IMR-90 (cell line): ENCODE data around the gene SIGLEC9. TPM values are rescaled to one million over a fixed set of nuclear protein-coding genes. Genes with fewer than 3 reads are reported as not detected.

Experiments
- ATAC-seq: fragments of 200-7000 bp; cut with Tn5 transposase; 2 replicates; pipeline ENCODE4 v1.9.1; 2020; ENCODE audit warnings: low read depth, mild to moderate bottlenecking, moderate library complexity
- BruUV-seq: library from RNA; stranded (reverse); fragments of 400-500 nt; replicated peaks from 2 replicates; lab custom pipeline; 2021; lab: Mats Ljungman, UMichigan
- CTCF ChIA-PET: fragments of 300-600 bp; formaldehyde crosslinking; extraction: SDS; loops from one replicate; lab custom pipeline; 2021; ENCODE audit warnings: antibody characterized with exemption; lab: Yijun Ruan, JAX
- POLR2A ChIA-PET: fragments of 300-600 bp; sonication (Branson Sonifier 250); formaldehyde crosslinking; loops from one replicate; lab custom pipeline; 2022; ENCODE audit warnings: antibody characterized with exemption; ENCODE audit not compliant: unreplicated experiment; lab: Charles Lee
- DNase-seq: peaks from one replicate; pipeline ENCODE4 v3.0.0; 2013
- H2AFZ ChIP-seq: replicated peaks from 2 replicates; pipeline ENCODE3; 2013; ENCODE audit warnings: low read length, mild to moderate bottlenecking; ENCODE audit not compliant: poor library complexity
- H2AK5ac ChIP-seq: 2 replicates; pipeline ENCODE4 v1.6.1; 2013; ENCODE audit warnings: low read depth, low read length, inconsistent platforms
- H2AK9ac ChIP-seq: replicated peaks from 2 replicates; pipeline ENCODE3; 2013; ENCODE audit warnings: mild to moderate bottlenecking, low read depth, low read length, moderate library complexity; ENCODE audit not compliant: poor library complexity
- H2BK120ac ChIP-seq: 2 replicates; pipeline ENCODE4 v1.6.1; 2013; ENCODE audit warnings: low read depth, low read length, inconsistent platforms
- H2BK15ac ChIP-seq: 3 replicates; pipeline ENCODE4 v1.6.1; 2013; ENCODE audit warnings: low read depth, low read length, inconsistent platforms
- H2BK20ac ChIP-seq: 2 replicates; pipeline ENCODE4 v1.6.1; 2013; ENCODE audit warnings: low read depth, mild to moderate bottlenecking, inconsistent platforms, low read length, moderate library complexity
- H2BK5ac ChIP-seq: 2 replicates; pipeline ENCODE4 v1.6.1; 2013; ENCODE audit warnings: mild to moderate bottlenecking, low read depth, low read length, inconsistent platforms; ENCODE audit not compliant: poor library complexity, severe bottlenecking
- H3K14ac ChIP-seq: replicated peaks from 2 replicates; pipeline ENCODE4 v1.6.1; 2013; ENCODE audit warnings: low read depth, low read length, inconsistent platforms
- H3K18ac ChIP-seq: 2 replicates; pipeline ENCODE4 v1.6.1; 2013; ENCODE audit warnings: low read depth, low read length, control low read depth
- H3K23ac ChIP-seq: 2 replicates; pipeline ENCODE4 v1.6.1; 2013; ENCODE audit warnings: low read depth, low read length, inconsistent platforms
- H3K27ac ChIP-seq: 2 replicates; pipeline ENCODE4 v1.5.1; 2013; ENCODE audit warnings: mild to moderate bottlenecking, control low read depth, low read length; ENCODE audit not compliant: insufficient read depth
- H3K27me3 ChIP-seq: 2 replicates; pipeline ENCODE4 v1.6.1; 2013; ENCODE audit warnings: low read length; ENCODE audit not compliant: control insufficient read depth, insufficient read depth
- H3K36me3 ChIP-seq: 2 replicates; pipeline ENCODE4 v1.6.1; 2013; ENCODE audit warnings: low read length, mixed read lengths; ENCODE audit not compliant: control insufficient read depth, insufficient read depth
- H3K4ac ChIP-seq: 2 replicates; pipeline ENCODE4 v1.6.1; 2013; ENCODE audit warnings: low read depth, low read length, inconsistent platforms
- H3K4me1 ChIP-seq: 2 replicates; pipeline ENCODE4 v1.6.1; 2013; ENCODE audit warnings: low read length, mixed read lengths; ENCODE audit not compliant: control insufficient read depth, insufficient read depth
- H3K4me2 ChIP-seq: 2 replicates; pipeline ENCODE4 v1.6.1; 2013; ENCODE audit warnings: low read depth, mild to moderate bottlenecking, control low read depth, low read length, moderate library complexity
- H3K4me3 ChIP-seq: 2 replicates; pipeline ENCODE4 v1.5.1; 2013; ENCODE audit warnings: low read depth, mild to moderate bottlenecking, control low read depth, low read length, moderate library complexity; ENCODE audit not compliant: insufficient read depth
- H3K56ac ChIP-seq: 2 replicates; pipeline ENCODE4 v1.6.1; 2013; ENCODE audit warnings: low read length, inconsistent platforms; ENCODE audit not compliant: insufficient read depth; ENCODE audit errors: extremely low read depth
- H3K79me1 ChIP-seq, 2 experiments: 2 replicates each; pipeline ENCODE4 v1.6.1; 2013; ENCODE audit warnings: low read length in 2 of 2, inconsistent platforms in 1 of 2, low read depth in 1 of 2
- H3K9ac ChIP-seq: 2 replicates; pipeline ENCODE4 v1.6.1; 2013; ENCODE audit warnings: low read depth, low read length, control low read depth
- H3K9me1 ChIP-seq: 2 replicates; pipeline ENCODE4 v1.6.1; 2013; ENCODE audit warnings: low read length, inconsistent platforms; ENCODE audit not compliant: insufficient read depth
- H3K9me3 ChIP-seq: 2 replicates; pipeline ENCODE4 v1.6.1; 2013; ENCODE audit warnings: low read length; ENCODE audit not compliant: control insufficient read depth, insufficient read depth
- H4K20me1 ChIP-seq: 2 replicates; pipeline ENCODE4 v1.6.1; 2013; ENCODE audit warnings: low read length, inconsistent platforms; ENCODE audit not compliant: insufficient read depth
- H4K5ac ChIP-seq: 2 replicates; pipeline ENCODE4 v1.6.1; 2013; ENCODE audit warnings: mild to moderate bottlenecking, low read depth, low read length, control low read depth
- H4K8ac ChIP-seq, 2 experiments: 2 replicates each; pipeline ENCODE4 v1.6.1; 2013; ENCODE audit warnings: low read depth in 2 of 2, low read length in 2 of 2, control low read depth in 1 of 2, inconsistent platforms in 1 of 2
- H4K91ac ChIP-seq: 2 replicates; pipeline ENCODE4 v1.6.1; 2013; ENCODE audit warnings: low read depth, low read length, inconsistent platforms; ENCODE audit not compliant: insufficient read depth
- BHLHE40 ChIP-seq: fragments of 150-350 bp; IDR thresholded peaks from 2 replicates; pipeline ENCODE4 v1.6.1; 2016; ENCODE audit warnings: mild to moderate bottlenecking, low read depth, low read length
- CEBPB ChIP-seq: IDR thresholded peaks from 2 replicates; pipeline ENCODE4 v1.6.1; 2012; ENCODE audit warnings: low read depth, low read length, improper control_type of control experiment
- CTCF ChIP-seq: conservative IDR thresholded peaks from 2 replicates; pipeline ENCODE4 v1.5.1; 2012; ENCODE audit warnings: mild to moderate bottlenecking, low read depth, low read length, improper control_type of control experiment
- ELK1 ChIP-seq: fragments of 150-350 bp; IDR thresholded peaks from 2 replicates; pipeline ENCODE4 v1.6.1; 2016; ENCODE audit warnings: low read depth, mild to moderate bottlenecking, low read length, moderate library complexity, borderline replicate concordance
- FOS ChIP-seq: fragments of 150-350 bp; IDR thresholded peaks from 2 replicates; pipeline ENCODE4 v1.6.1; 2016; ENCODE audit warnings: low read depth, low read length
- MAFK ChIP-seq: IDR thresholded peaks from 2 replicates; pipeline ENCODE4 v1.6.1; 2012; ENCODE audit warnings: low read depth, low read length, improper control_type of control experiment
- MAZ ChIP-seq: IDR thresholded peaks from 2 replicates; pipeline ENCODE4 v1.6.1; 2012; ENCODE audit warnings: low read depth, mild to moderate bottlenecking, low read length, improper control_type of control experiment, moderate library complexity, borderline replicate concordance
- NFE2L2 ChIP-seq: fragments of 150-350 bp; IDR thresholded peaks from 2 replicates; pipeline ENCODE4 v1.6.1; 2016; ENCODE audit warnings: low read depth, mild to moderate bottlenecking, low read length
- POLR2A ChIP-seq: IDR thresholded peaks from 2 replicates; pipeline ENCODE4 v1.6.1; 2012; ENCODE audit warnings: mild to moderate bottlenecking, low read depth, low read length
- RAD21 ChIP-seq: IDR thresholded peaks from 2 replicates; pipeline ENCODE4 v1.6.1; 2012; ENCODE audit warnings: low read length, improper control_type of control experiment
- RCOR1 ChIP-seq: IDR thresholded peaks from 2 replicates; pipeline ENCODE4 v1.6.1; 2012; ENCODE audit warnings: mild to moderate bottlenecking, low read length, improper control_type of control experiment; ENCODE audit not compliant: insufficient replicate concordance
- RFX5 ChIP-seq: IDR thresholded peaks from 2 replicates; pipeline ENCODE4 v1.8.0; 2012; ENCODE audit warnings: low read depth, mild to moderate bottlenecking, low read length, moderate library complexity
- SMC3 ChIP-seq: fragments of 150-350 bp; IDR thresholded peaks from 2 replicates; pipeline ENCODE4 v1.6.1; 2016; ENCODE audit warnings: low read depth, mild to moderate bottlenecking, antibody characterized with exemption, low read length, moderate library complexity
- WGBS, 2 experiments: methylation state at CpG; one replicate each; pipeline versions ENCODE4 v1.1.5 to v1.1.7; 2013; ENCODE audit warnings: missing lambda C conversion rate in 2 of 2; ENCODE audit not compliant: insufficient read length in 1 of 2; ENCODE audit errors: extremely low coverage in 2 of 2; 5-methylcytosine and 5-hydroxymethylcytosine counted together
- dilution Hi-C: fragments of 300-500 bp; cut with HindIII; formaldehyde crosslinking; loops from one replicate; pipeline ENCODE4 v1.14.3; 2018; ENCODE audit warnings: low sequenced_read_pairs; ENCODE audit not compliant: unreplicated experiment
- in situ Hi-C: fragments of 300-500 bp; cut with MboI; formaldehyde crosslinking; loops from 3 replicates; pipeline ENCODE4 v1.14.3; 2019; ENCODE audit warnings: low sequenced_read_pairs, inconsistent platforms, mixed read lengths
- intact Hi-C: fragments of 100-400 bp; cut with micrococcal nuclease; formaldehyde crosslinking; loops from 2 replicates; pipeline ENCODE4 v1.10.0; 2022
- polyA plus RNA-seq, 3 experiments: library from polyadenylated mRNA; depleted of rRNA; stranded (reverse); fragments of >200 nt; gene quantifications; 2 replicates each; pipeline ENCODE4 v1.2.3, GENCODE V29; 2012; ENCODE audit warnings: low replicate concordance in 1 of 3
- total RNA-seq: library from RNA; depleted of rRNA; stranded (reverse); fragments of >200 nt; gene quantifications from 2 replicates; pipeline ENCODE4 v1.2.3, GENCODE V29; 2012

SIGLEC9 gene
- total and polyA plus RNA-seq, 2 of the 4 experiments (the other 2 are of a cell fraction) = 0.03 TPM; not detected in 1

- dilution Hi-C loops (no loop called here), intact Hi-C loops (no loop called here), in situ Hi-C loops (no loop called here)
- Histone ChIP-seq H3K27ac (no peak overlapping the region), H3K4ac (no peak overlapping the region), H3K4me3 (no peak overlapping the region), H3K9me1 (no peaks in the 10 kb centered on the region), H2AK9ac (no peak overlapping the region), H3K79me1 (no peaks in the 10 kb centered on the region), H3K56ac (no peak overlapping the region), H3K23ac (no peak overlapping the region), H4K5ac (no peak overlapping the region), H3K9ac (no peak overlapping the region), H2AK5ac (no peak overlapping the region), H4K91ac (no peak overlapping the region), H3K4me1 (no peaks in the 10 kb centered on the region), H4K20me1 (no peaks in the 10 kb centered on the region), H4K8ac (no peak overlapping the region), H2AFZ (no peak overlapping the region), H3K27me3 (no peaks in the 10 kb centered on the region), H2BK20ac (no peak overlapping the region), H3K18ac (no peak overlapping the region), H3K14ac (no peak overlapping the region), H3K9me3 (no peaks in the 10 kb centered on the region), H3K4me2 (no peak overlapping the region), H2BK15ac (no peak overlapping the region), H2BK5ac (no peak overlapping the region), H2BK120ac (no peak overlapping the region), H3K36me3 (no peaks in the 10 kb centered on the region)
- POLR2A ChIA-PET = no interaction called here
- CTCF ChIA-PET = interaction anchor here (0.6 kb wide), 1 partner anchor 531 kb away, joined by 3 read pairs; no protein-coding TSS in a partner anchor
- ATAC-seq (no peak), DNase-seq (no peak)
- BruUV-seq = no TSS peak
- WGBS, 2 experiments = 41% methylated on average over 6 of the region's 18 CpGs; no CpG with 5 or more reads in 1 of the 2 experiments
- no peak for TF ChIP-seq BHLHE40
- TF ChIP-seq NFE2L2 = no peak
- TF ChIP-seq MAFK = no peak
- no peak for TF ChIP-seq ELK1
- TF ChIP-seq RFX5 = no peak
- TF ChIP-seq FOS = no peak
- TF ChIP-seq CTCF = no peak
- TF ChIP-seq CEBPB = no peak
- no peak for TF ChIP-seq SMC3
- TF ChIP-seq MAZ = no peak
- TF ChIP-seq POLR2A = no peak
- TF ChIP-seq RCOR1 = no peak
- no peak for TF ChIP-seq RAD21
Observed at GRCh38 chr19:51086153-51086850, 38.4 kb upstream of the SIGLEC9 start.
